NCI-H510A treated with DMSO at 0.1 percent for 48 hours (cell line): ENCODE measurements around the gene PRKACG.
"Not testable (repeated sequence)": the region's sequence is repeated elsewhere in the genome, so short reads cannot be mapped to it uniquely, and the experiment has no call there.

ENCODE experiments used
- DNase-seq: peaks from one replicate; lab custom pipeline; 2025; lab: John Stamatoyannopoulos, UW

Gene PRKACG

DNA sequence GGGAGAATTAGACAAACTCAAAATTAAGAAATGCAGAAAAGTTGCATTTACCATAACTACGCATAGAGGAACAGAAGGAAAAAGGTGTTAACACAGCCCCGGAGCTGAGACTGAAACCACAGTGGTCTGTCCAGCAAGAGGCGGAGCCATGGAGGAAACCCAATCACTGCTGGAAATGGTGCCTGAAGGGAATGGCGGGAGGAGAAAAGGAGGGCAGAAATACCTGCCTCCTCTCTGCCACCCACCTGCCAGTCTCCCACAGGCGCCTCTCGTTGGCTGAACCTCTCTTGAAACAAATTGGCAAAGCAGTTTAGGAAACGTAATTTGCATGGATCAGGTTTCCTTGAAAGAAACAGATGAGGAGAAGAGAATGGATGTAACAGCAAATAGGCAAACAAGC lies 9.7 kb upstream of the PRKACG start:
- peak; percentile 37 for DNase-seq

DNA sequence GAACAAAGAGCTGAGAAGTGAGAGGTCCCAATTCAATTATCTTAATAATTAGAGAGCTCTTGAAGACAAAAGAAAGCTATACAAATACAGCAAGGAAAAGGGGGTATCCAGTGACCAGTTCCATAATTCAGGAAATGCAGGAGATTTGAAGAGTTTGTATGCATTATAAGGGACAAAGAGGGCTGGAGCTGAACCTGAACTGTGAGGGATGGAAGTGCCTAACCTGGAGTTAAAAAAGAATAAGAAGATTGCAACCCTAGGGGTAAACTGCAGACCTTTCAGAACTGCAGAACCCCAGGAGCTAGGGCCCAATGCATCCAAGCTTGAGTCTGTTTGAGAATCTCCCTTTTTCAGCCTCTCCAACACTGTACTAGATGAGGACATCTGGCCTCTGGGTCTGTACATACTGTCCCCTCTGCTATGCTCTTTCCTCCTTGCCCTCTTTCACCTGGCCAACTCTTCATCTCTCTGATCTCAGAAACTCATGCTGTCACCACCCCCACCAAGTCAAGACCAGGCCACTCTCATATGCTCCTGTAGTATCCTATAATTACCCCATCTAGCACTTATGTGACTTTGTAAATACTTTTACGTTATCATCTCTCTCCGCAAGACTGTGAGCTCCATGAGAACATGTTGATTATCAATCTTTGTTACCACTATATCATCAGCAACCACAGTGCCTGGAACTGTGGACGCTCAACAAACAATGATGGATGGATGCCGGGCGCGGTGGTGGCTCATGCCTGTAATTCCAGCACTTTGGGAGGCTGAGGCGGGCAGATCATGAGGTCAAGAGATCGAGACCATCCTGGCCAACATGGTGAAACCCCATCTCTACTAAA lies 6.6 kb upstream of the PRKACG start:
- no peak for DNase-seq

DNA sequence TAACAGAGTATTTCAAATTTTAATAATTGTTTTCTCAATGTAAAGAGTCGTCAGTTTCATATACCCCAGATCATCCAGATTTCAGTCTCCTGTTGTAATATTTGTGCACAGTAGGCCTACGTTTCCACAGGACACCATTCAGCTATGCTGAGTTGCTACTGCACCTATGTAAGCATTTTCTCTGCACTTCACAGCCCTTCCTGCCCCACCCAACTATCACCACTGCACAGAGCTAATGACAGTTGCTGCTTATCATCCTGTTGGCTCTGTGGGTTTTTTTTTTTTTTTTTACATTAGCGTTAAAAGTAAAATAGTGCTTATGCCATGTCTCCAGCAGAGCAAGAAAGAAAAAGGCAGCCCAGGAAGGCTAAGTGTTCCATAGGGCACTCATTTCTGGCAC lies 5.9 kb upstream of the PRKACG start:
- DNase-seq, result no peak

DNA sequence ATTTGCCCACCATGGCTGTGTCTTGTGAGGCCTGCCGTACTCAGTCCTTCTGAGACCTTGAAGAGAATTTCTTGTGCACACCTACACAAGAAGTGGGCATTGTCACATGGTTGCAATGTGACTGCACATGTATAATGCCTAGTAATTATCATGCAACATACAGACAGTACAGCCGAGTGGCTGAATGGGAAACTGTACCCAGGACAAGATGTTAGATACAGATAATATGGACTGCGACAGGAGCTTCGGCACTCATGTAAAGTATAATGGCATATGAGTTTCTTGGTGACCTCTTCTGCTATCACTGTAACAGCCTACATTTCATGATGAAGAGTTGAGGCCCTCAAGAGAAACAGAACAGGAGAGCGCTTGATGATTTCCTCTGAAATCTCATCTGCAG lies 4.8 kb upstream of the PRKACG start:
- DNase-seq, result no peak

DNA sequence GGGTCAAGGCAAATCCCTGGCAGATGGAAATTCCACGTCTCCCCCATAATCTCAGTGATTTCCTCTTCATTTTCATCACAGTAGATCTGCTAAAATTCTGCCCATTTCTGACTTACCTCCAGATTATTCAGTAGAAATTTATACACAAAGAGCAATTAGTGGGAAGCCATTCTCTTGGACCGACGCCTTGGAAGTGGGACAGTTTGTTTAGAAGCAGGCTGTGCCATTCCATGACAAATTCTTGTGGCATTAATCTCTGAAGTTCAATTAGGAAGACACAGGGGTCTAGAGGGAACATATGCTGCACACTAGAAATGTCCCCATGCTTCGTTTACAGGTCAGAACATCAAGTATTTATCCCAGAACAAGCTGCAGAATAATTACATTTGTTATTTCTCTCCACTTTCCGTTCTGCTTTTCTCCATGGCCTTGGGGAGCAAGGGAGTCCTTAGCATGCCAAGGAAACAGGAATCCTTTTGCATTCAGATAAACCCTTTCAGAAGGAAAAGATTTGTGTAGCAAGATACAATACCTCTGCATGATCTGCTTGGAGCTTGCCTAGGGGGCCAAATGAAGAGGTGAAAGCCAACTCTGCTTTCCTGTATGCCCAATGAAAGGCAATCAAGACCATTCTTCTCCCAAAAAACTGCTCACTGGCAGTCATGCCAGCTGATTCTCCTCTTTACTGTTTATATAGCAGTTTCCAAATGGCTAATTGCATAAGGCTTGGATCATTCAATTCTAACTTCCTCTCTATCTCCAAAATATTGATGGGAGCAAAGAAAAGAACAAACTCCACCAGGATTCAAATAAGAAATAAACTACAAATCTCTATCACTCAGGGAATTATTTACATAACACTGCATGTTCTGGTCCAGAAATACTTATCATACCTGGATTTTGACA lies 2.5 kb upstream of the PRKACG start:
- DNase-seq, result no peak

DNA sequence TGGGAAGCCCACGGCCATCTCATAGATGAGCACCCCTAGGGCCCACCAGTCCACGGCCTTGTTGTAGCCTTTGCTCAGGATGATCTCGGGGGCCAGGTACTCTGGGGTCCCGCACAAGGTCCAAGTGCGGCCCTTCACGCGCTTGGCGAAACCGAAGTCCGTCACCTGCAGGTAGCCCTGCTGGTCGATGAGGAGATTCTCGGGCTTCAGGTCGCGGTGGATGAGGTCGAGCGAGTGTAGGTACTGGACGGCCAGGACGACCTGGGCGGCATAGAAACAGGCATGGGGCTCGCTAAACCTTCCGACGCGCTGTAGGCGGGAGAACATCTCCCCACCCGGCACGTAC lies 558 bp downstream of the PRKACG start:
- DNase-seq, result no peak

DNA sequence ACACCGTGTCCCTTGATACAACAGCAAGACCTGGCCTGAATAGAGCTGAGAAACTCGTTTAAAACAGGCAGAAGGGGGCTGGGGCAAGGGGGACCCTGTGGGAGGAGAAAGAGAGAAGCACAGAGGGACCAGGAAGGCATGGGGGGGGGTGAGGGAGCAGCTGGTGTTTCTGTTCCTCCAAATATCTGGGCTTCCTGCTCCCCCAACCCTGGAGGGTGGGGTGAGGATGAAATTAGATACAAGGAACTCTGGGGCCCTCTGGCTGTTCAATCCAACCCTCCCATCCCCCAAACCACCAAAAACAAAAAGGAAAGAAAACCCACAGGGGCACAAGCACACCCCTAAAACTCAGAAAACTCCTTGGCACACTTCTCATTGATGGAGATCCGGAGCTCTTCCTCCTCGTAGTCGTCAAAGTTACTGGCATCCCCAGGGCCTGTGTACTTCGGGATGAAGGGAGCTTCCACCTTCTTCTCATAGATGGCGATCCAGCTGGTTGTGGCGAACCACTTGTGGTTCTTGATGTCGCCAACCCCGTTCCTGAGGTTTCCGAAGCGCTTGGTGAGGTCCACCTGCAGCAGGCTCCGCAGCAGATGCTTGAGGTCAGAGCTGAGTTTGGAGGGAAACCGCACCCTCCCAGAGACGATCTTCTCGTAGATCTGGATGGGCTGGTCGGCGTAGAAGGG lies 1.1 kb downstream of the PRKACG start:
- no peak for DNase-seq

DNA sequence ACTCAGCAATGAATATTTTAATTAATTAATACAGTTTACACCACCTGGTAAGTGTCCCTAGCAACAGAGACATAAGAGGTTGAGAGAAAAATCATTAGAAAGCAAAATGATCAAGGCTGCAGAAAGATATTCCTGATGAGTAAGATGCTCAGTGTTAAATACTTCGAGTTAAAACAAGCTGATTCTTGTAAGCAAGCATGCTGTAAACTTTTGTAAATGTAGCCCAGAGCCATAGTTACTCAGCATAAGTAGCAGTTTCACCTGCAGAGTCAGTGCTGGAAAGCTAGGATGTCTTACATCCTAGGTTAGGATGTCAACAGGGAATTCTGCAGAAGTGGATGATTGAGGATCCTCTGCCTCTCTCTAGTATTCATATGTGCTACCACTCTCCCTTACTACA lies 4.2 kb downstream of the PRKACG start:
- DNase-seq, result no peak

DNA sequence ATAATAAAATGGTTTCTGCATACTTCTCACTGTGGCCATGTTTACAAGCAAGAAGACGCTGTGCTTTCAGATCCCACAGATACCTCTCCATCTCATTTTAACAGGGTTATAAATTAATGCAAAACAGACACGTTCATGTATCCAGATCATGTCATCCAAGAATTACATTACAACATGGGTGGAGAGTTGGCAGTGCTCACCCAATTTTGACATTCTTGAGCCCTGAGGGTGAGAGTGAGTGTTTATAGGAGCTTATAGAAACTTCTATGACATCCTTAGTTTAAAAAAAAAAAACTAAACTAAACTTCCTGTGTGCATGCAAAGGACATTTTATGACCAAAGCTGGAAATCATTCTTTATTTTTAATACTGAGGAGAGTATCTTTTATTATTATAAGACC lies 9.1 kb downstream of the PRKACG start:
- no peak for DNase-seq

DNA sequence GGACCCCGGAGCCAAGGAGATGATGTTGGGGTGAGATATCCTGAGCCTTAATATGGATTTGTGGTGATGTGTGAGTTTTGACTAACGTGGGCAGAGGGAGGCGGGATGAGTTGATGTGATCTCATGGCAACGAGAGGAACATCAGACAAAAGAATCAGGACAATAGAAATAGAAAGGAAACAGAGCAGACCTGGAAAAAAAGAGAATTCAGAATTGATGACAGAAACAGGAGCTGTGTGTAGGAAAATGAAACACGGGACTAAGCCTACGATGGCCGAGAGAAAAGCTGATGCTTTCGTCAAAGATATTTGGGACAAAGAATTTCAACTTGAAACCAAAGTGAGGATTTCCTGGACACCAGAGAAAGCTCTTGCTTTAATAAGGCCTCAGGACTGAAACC lies 10.9 kb downstream of the PRKACG start:
- no peak for DNase-seq

DNA sequence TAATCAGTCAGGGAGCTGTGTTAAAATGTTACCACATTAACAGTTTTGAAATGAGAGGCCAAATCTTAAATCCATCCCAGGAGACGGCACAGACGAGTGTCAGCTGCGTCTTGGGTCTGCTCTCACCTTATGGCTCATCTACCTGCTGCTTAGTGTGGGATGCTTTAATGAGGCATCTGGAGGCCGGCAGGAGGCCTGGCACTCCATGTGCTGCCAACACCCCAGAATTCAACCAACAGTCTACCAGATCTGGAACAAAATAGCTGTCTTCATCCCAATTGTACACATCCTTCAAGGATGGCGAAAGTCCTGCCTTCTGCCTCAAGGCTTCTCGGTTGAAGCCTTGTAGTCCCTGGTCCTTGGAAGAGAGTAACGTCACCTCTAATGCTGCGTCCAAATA lies 12.0 kb downstream of the PRKACG start:
- no peak for DNase-seq

DNA sequence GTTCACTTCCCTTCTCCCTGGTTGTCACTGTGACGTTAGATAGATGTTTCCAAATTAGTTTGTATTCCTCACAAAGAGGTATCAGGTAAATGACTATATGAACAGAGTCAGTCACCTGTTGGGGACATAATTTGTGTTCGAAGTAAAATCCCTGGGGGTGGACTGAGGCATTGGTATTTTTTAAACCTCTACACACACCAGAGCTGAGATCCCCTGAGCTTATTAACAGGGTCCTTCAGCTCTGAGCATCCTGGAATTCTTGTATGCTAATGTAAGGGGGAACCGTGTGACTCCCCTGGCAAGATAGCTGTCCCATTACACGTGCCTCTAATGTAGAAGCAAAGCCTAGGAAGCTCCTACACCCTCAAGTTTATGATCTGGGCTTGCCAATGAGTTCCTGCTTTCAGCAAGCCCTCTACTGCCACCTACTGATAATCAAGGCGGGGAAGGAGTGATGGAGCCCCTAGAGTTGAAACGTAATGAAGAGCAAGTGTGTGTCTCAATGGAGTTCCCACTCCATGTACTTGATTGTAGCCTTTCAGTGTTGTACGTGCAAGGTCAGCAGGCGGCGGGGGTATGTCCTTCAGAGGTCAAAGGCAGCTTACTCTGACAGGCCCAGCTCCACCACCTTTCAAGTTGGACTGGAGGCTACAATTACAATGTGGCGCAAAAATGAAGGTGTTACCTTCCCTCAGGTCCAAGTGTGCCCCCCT lies 14.4 kb downstream of the PRKACG start:
- DNase-seq, result peak; percentile 37

DNA sequence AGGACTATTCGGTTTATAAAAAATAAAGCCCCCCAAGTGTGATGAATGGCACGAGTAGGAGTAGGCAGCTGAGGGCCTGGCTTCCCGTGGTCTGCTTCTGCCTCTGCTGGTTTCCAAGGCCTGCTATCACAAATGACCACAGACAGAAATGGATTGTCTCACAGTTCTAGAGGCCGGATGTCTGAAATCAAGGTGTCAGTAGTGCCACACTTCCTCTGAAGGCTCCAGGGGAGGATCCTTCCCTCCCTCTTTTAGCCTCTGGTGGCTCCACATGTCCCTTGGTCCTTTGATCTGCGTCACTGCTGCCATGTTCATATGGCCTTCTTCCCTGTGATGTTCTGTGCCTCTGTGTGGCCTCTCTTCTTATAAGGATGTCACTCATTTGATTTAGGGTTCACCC lies 15.1 kb downstream of the PRKACG start:
- no peak for DNase-seq

DNA sequence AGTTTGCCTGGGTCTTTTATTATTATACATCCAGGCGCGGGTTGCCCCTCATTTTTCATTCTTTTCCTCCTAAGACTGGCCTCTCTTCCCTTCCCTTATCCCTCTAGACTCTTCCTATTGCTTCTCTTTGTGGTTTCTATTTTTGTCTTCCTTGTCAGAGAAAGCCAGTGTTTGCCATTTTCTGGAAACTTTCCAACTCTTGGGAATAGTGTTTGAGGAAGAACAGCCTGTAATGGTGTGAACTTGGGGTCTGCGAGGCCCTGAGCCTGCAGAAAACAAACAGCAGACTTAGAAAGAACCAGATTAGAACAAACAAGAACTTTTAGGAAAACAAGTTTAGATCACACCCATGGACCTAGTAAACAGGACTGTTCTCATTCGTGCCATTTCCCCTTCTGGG lies 15.5 kb downstream of the PRKACG start:
- no peak for DNase-seq

DNA sequence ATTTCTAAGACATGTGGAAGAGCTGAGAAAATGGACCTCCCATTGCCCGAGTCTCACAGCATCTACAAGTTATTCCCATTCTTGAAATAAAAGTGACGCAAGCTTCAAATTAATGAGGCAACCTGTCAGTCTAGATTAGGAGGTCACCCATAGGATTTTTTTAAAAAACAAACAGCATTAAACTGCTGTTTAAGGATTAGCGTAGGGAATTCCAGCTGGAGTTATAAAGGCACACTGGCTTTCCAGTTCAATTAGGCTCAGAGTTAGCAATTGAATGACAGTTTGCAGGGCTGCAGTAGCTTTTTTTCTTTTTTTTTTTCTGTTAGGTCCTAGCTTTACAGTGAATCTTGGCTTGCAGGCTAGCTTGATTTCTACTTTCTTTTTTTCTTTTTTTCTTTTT lies 16.2 kb downstream of the PRKACG start:
- DNase-seq, result no peak

DNA sequence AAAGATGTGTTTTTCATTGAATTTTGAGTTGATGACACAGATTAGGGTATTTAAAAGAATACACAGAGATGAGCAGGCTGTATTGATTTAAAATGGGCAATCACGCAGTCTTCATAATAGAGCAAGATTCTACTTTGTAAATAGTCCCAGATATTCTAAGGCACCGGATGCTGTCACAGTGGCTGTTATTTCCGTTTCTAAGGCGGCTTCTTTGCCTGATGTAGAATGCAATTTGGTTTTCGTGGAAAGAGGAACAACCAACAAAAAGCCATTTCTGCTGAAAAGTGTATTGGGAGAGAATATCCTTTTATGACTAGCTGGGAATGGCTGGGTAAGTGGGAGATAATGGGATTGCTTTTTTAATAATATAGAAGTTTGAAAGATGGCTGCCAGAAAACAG lies 17.5 kb downstream of the PRKACG start:
- DNase-seq, result no peak

DNA sequence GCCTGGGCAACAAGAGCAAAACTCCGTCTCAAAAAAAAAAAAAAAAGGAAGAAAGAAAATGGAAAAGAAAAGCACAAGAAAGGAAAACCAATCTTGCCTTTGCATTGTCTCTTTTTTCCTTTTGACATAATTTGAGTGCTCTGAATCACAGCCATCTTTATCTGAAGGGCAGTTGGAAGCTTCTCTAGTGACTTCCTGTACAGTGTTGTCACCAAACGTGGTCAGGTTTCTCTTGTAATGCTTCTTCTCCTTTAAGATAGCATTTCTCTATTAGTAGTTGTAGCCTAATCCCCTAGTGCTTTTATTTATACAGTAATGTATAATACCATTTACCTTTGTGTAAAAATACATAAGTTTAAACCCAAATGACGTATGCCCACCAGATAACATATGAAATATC lies 18.1 kb downstream of the PRKACG start:
- DNase-seq, result no peak

DNA sequence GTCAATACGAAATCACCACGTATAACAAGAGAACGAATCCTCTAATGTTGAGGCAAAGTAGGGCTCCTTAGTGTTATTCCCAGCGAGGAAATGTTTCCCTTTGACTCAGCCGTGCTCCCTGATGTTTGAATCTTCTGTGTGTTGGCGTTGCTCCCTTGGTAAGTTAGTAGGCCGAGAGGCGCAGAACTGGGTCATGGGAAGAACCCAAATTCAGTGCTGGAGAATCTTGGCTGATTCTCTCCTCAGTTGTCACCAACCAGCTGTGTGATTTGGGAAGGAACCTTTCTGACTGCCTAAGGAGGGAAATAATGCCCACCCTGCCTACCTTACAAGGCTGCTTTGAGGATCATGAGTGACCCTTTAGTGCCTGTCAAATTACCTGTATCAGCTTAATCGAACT lies 22.5 kb downstream of the PRKACG start:
- no peak for DNase-seq

DNA sequence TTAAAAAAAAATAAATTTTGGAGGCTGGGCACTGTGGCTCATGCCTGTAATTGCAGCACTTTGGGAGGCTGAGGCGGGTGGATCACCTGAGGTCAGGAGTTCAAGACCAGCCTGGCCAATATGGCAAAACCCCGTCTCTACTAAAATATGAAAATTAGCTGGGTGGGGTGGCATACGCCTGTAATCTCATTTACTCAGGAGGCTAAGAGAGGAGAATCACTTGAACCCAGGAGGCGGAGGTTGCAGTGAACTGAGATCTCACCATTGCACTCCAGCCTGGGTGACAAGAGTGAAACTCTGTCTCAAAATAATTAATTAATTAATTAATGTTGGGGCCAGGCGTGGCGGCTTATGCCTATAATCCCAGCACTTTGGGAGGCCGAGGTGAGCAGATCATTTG lies 27.0 kb downstream of the PRKACG start:
- not testable (repeated sequence) for DNase-seq

DNA sequence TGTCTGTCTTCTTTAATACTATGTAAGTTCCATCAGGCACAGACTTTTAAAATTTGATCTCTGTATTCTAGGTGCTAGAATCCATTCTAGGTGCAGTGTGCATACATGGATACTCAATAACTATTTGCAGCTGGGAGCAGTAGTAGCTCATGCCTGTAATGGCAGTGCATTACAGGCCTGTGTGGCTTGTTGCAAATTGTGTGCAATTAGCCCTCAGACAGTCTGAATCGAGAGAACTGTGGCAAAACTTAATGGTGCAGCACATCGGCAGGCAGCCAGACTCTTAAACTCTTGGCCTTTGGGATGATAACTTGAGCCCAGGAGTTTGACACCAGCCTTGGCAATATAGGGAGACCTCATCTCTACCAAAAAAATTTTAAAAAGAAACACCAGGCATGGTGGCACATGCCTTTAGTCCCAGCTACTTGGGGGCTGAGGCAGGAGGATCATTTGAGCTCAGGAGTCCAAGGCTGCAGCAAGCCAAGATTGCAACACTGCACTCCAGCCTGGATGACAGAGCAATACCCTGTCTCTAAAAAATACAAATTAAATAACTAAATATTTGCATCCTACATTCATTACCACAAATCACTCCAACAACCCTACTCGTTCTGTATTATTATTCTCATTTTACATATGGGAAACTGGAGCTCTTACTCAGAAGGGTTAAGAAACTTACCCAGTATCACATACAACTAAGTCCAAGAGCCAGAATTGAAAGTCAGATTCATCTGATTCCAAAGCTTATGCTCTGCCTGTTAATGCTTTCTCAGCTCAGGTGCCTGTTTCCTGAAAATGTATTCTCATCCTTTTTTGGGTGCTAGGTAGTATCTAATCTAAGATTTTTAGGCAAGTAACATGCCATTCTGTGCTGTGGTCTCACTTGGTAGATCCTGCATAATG lies 30.1 kb downstream of the PRKACG start:
- no peak for DNase-seq

DNA sequence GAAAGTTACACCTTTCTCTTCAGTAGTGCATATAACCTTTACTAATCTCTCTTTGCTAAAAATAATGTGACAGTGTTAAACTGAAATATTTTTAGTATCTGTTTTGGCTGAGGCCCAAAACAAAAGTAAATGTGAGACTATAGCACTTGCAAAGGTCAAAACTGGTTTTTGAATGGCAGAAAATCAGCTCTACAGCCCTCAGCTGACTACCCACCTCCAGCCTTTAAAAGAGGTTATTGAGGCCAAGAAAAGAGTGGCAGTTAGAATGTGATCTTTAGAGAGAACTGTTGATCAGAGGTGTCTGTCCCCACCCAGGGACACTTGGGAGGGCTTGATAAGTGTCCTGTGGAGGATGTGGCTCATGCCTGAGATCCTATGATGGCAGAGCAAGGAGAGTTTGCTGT lies 30.9 kb downstream of the PRKACG start:
- DNase-seq, result no peak
